HEK293 (cell line): Measurements from ENCODE around the gene CST1.

Experiments used
- CTCF ChIA-PET: fragments of 350-600 bp; formaldehyde crosslinking; extraction: SDS; loops from one replicate; lab custom pipeline; 2021; ENCODE audit warnings: antibody characterized with exemption; lab: Yijun Ruan, JAX
- POLR2A ChIA-PET: fragments of 300-600 bp; formaldehyde crosslinking; extraction: SDS; loops from one replicate; lab custom pipeline; 2020; ENCODE audit warnings: antibody characterized with exemption, inconsistent platforms; lab: Yijun Ruan, JAX
- H3K27ac ChIP-seq: fragments of 200-500 bp; sonication (Bioruptor generic); 2 replicates; pipeline ENCODE4 v1.5.1; 2014; ENCODE audit warnings: low read depth, low read length, control low read depth, inconsistent platforms; ENCODE audit errors: extremely low read depth
- H3K36me3 ChIP-seq, 2 experiments: fragments of 200-500 bp in 1 of 2; sonication (Bioruptor generic) in 1 of 2; 1 replicate in 1 of 2; 2 replicates in 1 of 2; pipeline ENCODE4 v1.5.1; 2014 to 2017; ENCODE audit warnings: inconsistent platforms in 2 of 2, low read length in 2 of 2; ENCODE audit not compliant: control insufficient read depth in 2 of 2, insufficient read depth in 1 of 2
- H3K4me1 ChIP-seq: fragments of 200-500 bp; sonication (Bioruptor generic); 2 replicates; pipeline ENCODE4 v1.5.1; 2014; ENCODE audit warnings: mild to moderate bottlenecking, low read length, inconsistent platforms; ENCODE audit not compliant: control insufficient read depth, insufficient read depth
- H3K4me3 ChIP-seq: 2 replicates; pipeline ENCODE4 v1.5.1; 2011; ENCODE audit warnings: low read depth, mild to moderate bottlenecking, control low read depth, low read length, moderate library complexity
- H3K9me3 ChIP-seq: fragments of 200-500 bp; sonication (Bioruptor generic); 2 replicates; pipeline ENCODE4 v1.5.1; 2014; ENCODE audit warnings: low read depth, low read length, inconsistent platforms; ENCODE audit not compliant: control insufficient read depth, insufficient read depth
- ATF2 ChIP-seq: fragments of 450-650 bp; formaldehyde crosslinking; IDR thresholded peaks from 2 replicates; pipeline ENCODE4 v1.5.1; 2016; ENCODE audit warnings: missing biosample characterization, missing genetic modification characterization, low read depth
- GLIS1 ChIP-seq: fragments of 450-650 bp; formaldehyde crosslinking; IDR thresholded peaks from 2 replicates; pipeline ENCODE4 v1.5.1; 2016; ENCODE audit warnings: missing biosample characterization, missing genetic modification characterization
- PRDM2 ChIP-seq: fragments of 450-650 bp; formaldehyde crosslinking; IDR thresholded peaks from 2 replicates; pipeline ENCODE4 v1.5.1; 2016; ENCODE audit warnings: missing biosample characterization, missing genetic modification characterization, borderline replicate concordance
- SP3 ChIP-seq: fragments of 450-650 bp; formaldehyde crosslinking; IDR thresholded peaks from 2 replicates; pipeline ENCODE4 v1.5.1; 2016; ENCODE audit warnings: missing biosample characterization, missing genetic modification characterization
- ZBTB48 ChIP-seq: fragments of 450-650 bp; formaldehyde crosslinking; IDR thresholded peaks from 2 replicates; pipeline ENCODE4 v1.5.1; 2016; ENCODE audit warnings: missing biosample characterization, missing genetic modification characterization
- ZFP3 ChIP-seq: fragments of 450-650 bp; formaldehyde crosslinking; IDR thresholded peaks from 2 replicates; pipeline ENCODE4 v1.5.1; 2016; ENCODE audit warnings: low read depth, missing biosample characterization, missing genetic modification characterization
- ZNF114 ChIP-seq: fragments of 450-650 bp; formaldehyde crosslinking; IDR thresholded peaks from 2 replicates; pipeline ENCODE4 v1.5.0; 2017; ENCODE audit warnings: missing biosample characterization, missing genetic modification characterization
- ZNF133 ChIP-seq: fragments of 450-650 bp; formaldehyde crosslinking; IDR thresholded peaks from 2 replicates; pipeline ENCODE4 v1.5.1; 2016; ENCODE audit warnings: missing biosample characterization, missing genetic modification characterization
- ZNF138 ChIP-seq: fragments of 450-650 bp; formaldehyde crosslinking; IDR thresholded peaks from 2 replicates; pipeline ENCODE4 v1.5.1; 2016; ENCODE audit warnings: missing biosample characterization, missing genetic modification characterization, borderline replicate concordance
- ZNF146 ChIP-seq: fragments of 450-650 bp; formaldehyde crosslinking; IDR thresholded peaks from 2 replicates; pipeline ENCODE4 v1.5.1; 2016; ENCODE audit warnings: missing biosample characterization, missing genetic modification characterization
- ZNF155 ChIP-seq: fragments of 450-650 bp; formaldehyde crosslinking; IDR thresholded peaks from 2 replicates; pipeline ENCODE4 v1.5.1; 2016; ENCODE audit warnings: missing biosample characterization, missing genetic modification characterization
- ZNF169 ChIP-seq: fragments of 450-650 bp; formaldehyde crosslinking; IDR thresholded peaks from 2 replicates; pipeline ENCODE4 v1.5.1; 2016; ENCODE audit warnings: missing biosample characterization, missing genetic modification characterization
- ZNF221 ChIP-seq: fragments of 450-650 bp; formaldehyde crosslinking; IDR thresholded peaks from 2 replicates; pipeline ENCODE4 v1.5.1; 2017; ENCODE audit warnings: missing biosample characterization, missing genetic modification characterization, borderline replicate concordance
- ZNF223 ChIP-seq: fragments of 450-650 bp; formaldehyde crosslinking; IDR thresholded peaks from 2 replicates; pipeline ENCODE4 v1.5.1; 2016; ENCODE audit warnings: missing biosample characterization, missing genetic modification characterization
- ZNF473 ChIP-seq: fragments of 450-650 bp; formaldehyde crosslinking; IDR thresholded peaks from 2 replicates; pipeline ENCODE4 v1.5.1; 2017; ENCODE audit warnings: missing biosample characterization, missing genetic modification characterization
- ZNF585B ChIP-seq: fragments of 450-650 bp; formaldehyde crosslinking; IDR thresholded peaks from 2 replicates; pipeline ENCODE4 v1.5.1; 2016; ENCODE audit warnings: missing biosample characterization, missing genetic modification characterization
- ZNF610 ChIP-seq: fragments of 450-650 bp; formaldehyde crosslinking; IDR thresholded peaks from 2 replicates; pipeline ENCODE4 v1.5.1; 2016; ENCODE audit warnings: missing biosample characterization, missing genetic modification characterization, borderline replicate concordance
- ZNF623 ChIP-seq: fragments of 450-650 bp; formaldehyde crosslinking; IDR thresholded peaks from 2 replicates; pipeline ENCODE4 v1.5.1; 2016; ENCODE audit warnings: missing biosample characterization, missing genetic modification characterization
- ZNF624 ChIP-seq: fragments of 450-650 bp; formaldehyde crosslinking; IDR thresholded peaks from 2 replicates; pipeline ENCODE4 v1.5.1; 2017; ENCODE audit warnings: missing biosample characterization, missing genetic modification characterization
- ZNF658 ChIP-seq: fragments of 450-650 bp; formaldehyde crosslinking; IDR thresholded peaks from 2 replicates; pipeline ENCODE4; 2016; ENCODE audit warnings: missing biosample characterization, missing genetic modification characterization
- TF ChIP-seq, protein P1 (sequence below): fragments of 450-650 bp; formaldehyde crosslinking; IDR thresholded peaks from 2 replicates; pipeline ENCODE4 v1.5.1; 2016; ENCODE audit warnings: missing biosample characterization, missing genetic modification characterization

The CST1 gene

DNA sequence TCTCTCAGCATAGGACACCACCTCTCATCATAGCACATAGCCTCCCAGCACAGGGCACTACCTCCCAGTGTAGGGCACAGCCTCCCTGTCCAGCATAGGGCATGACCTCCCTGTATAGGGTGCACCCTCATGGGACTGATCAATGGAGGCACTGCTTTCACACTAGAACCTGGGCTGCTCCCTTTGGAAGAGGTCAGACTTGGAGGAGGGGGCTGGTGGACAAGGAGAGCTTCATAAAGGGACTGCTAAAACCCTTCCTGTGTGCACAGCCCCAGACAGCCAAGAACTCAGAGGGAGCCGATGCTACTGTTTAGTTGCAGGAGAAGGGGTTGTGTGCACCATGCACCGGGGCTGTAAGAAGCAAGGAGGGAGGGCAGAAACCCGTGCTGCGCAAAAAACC is 40.0 kb downstream of the CST1 start (continued):
- no peak for TF ChIP-seq PRDM2

GRCh38 chr20:23705895-23706294 is 44.8 kb downstream of the CST1 start:
- Histone ChIP-seq H3K36me3 (no peaks in the 10 kb centered on the region), H3K4me1 (no peaks in the 10 kb centered on the region), H3K4me3 (no peak overlapping the region), H3K27ac (no peak overlapping the region), H3K9me3 (no peaks in the 10 kb centered on the region)
- POLR2A ChIA-PET: no interaction called here
- CTCF ChIA-PET: no interaction called here
- TF ChIP-seq ATF2 (tag by site-specific recombination): 0 out of 2 replicates have a peak, but pooled peaks have one; percentile 28
- TF ChIP-seq SP3 (tag by site-specific recombination): no peak

- TF ChIP-seq GLIS1 (tag by site-specific recombination): no peak
- TF ChIP-seq ZNF585B (tag by site-specific recombination): no peak
- no peak for TF ChIP-seq ZNF221 (tag by site-specific recombination)
- no peak for TF ChIP-seq ZNF133
- no peak for TF ChIP-seq ZFP3 (tag by site-specific recombination)
- TF ChIP-seq ZNF623: no peak
- TF ChIP-seq ZNF658: no peak
- no peak for TF ChIP-seq ZNF624 (tag by site-specific recombination)
- TF ChIP-seq ZNF114 (tag by site-specific recombination): no peak
- no peak for TF ChIP-seq ZNF146 (tag by site-specific recombination)
- no peak for TF ChIP-seq ZBTB48 (tag by site-specific recombination)
- TF ChIP-seq ZNF138 (tag by site-specific recombination): no peak
- no peak for TF ChIP-seq ZNF169 (tag by site-specific recombination)
- TF ChIP-seq, protein P1, sequence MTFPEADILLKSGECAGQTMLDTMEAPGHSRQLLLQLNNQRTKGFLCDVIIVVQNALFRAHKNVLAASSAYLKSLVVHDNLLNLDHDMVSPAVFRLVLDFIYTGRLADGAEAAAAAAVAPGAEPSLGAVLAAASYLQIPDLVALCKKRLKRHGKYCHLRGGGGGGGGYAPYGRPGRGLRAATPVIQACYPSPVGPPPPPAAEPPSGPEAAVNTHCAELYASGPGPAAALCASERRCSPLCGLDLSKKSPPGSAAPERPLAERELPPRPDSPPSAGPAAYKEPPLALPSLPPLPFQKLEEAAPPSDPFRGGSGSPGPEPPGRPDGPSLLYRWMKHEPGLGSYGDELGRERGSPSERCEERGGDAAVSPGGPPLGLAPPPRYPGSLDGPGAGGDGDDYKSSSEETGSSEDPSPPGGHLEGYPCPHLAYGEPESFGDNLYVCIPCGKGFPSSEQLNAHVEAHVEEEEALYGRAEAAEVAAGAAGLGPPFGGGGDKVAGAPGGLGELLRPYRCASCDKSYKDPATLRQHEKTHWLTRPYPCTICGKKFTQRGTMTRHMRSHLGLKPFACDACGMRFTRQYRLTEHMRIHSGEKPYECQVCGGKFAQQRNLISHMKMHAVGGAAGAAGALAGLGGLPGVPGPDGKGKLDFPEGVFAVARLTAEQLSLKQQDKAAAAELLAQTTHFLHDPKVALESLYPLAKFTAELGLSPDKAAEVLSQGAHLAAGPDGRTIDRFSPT: no peak
- TF ChIP-seq ZNF223 (tag by site-specific recombination): no peak
- no peak for TF ChIP-seq ZNF610 (tag by site-specific recombination)
- TF ChIP-seq ZNF473 (tag by site-specific recombination): no peak
- no peak for TF ChIP-seq ZNF155 (tag by site-specific recombination)
- Histone ChIP-seq H3K9me3 (no peaks in the 10 kb centered on the region), H3K27ac (no peak overlapping the region), H3K4me1 (no peaks in the 10 kb centered on the region), H3K4me3 (no peak overlapping the region), H3K36me3 (no peaks in the 10 kb centered on the region)
- ChIA-PET CTCF (interaction anchor here (0.6 kb wide), 1 partner anchor 295 kb away, joined by 3 read pairs; no protein-coding TSS in a partner anchor), POLR2A (no interaction called here)
Observed at GRCh38 chr20:23702021-23702420, 48.7 kb downstream of the CST1 start.
